ENCODE data around the gene PDE6B.

PDE6B gene

DNA sequence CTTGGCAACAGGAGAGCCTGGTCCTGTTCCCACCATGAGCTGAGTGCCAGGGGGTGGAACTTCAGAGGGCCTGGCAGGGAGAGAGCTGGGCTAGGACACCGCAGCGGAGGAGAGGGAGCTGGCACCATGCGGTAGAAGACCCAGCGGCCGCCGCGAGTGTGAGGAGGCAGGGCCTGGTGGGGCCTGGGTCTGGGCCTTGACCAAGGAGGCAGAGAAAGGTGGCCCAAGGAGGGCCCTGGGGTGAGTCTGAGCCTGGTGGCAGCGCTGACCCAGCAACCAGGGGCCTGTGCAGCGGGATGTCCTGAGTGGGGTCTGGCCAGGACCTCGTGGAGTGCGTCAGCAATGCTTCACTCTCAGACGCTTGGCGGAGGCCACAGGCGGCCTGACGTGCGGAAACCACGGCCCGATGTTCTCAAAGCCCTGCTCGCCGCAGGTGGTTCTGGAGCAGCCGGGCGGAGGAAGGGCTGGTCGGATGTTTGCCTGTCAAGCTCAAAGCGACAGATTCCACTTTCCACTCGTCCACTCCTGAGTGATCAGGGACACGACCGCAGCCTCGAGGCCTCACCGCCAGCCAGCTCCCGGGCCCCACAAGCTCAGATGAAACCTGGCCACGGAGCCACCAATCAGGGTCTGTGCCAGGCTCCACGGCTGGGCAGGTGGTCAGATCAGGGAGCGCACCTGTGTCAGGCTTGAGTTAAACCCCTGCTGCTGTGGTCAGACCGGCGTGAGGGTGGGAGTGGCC, 27.9 kb downstream of the PDE6B start:
- TF ChIP-seq, protein P1, sequence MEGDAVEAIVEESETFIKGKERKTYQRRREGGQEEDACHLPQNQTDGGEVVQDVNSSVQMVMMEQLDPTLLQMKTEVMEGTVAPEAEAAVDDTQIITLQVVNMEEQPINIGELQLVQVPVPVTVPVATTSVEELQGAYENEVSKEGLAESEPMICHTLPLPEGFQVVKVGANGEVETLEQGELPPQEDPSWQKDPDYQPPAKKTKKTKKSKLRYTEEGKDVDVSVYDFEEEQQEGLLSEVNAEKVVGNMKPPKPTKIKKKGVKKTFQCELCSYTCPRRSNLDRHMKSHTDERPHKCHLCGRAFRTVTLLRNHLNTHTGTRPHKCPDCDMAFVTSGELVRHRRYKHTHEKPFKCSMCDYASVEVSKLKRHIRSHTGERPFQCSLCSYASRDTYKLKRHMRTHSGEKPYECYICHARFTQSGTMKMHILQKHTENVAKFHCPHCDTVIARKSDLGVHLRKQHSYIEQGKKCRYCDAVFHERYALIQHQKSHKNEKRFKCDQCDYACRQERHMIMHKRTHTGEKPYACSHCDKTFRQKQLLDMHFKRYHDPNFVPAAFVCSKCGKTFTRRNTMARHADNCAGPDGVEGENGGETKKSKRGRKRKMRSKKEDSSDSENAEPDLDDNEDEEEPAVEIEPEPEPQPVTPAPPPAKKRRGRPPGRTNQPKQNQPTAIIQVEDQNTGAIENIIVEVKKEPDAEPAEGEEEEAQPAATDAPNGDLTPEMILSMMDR (IDR thresholded peaks at IDR 0.05), result no peak

GRCh38 chr4:653831-654502, 28.6 kb downstream of the PDE6B start:
- TF ChIP-seq, protein P1 (IDR thresholded peaks at IDR 0.05), result no peak

DNA sequence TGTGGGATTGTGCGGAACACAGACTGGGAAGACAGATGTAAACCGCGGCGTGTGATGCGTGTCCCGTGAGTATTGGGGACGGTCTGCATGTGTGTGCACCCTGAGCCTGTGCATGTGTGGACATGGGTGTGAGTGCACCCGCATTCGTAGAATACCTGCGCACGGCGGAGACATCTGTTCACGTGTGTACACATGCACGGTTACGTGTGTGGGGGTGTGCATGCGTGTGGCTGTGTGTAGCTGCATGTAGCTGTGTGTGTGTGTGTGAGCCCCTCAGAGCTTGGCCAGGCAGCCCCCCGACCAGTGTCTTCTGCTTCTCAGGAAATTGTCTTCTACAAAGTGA, 29.1 kb downstream of the PDE6B start:
- TF ChIP-seq, protein P1 (IDR thresholded peaks at IDR 0.05), result no peak

- TF ChIP-seq, protein P1 (IDR thresholded peaks at IDR 0.05), result no peak
These were observed 29.6 kb downstream of the PDE6B start for GRCh38 chr4:654871-655463.

GRCh38 chr4:655464-656151, 30.2 kb downstream of the PDE6B start:
- TF ChIP-seq, protein P1 (IDR thresholded peaks at IDR 0.05), result no peak

- TF ChIP-seq, protein P1 (IDR thresholded peaks at IDR 0.05), result no peak
These were observed 31.3 kb downstream of the PDE6B start for GRCh38 chr4:656436-657337.

Measured in LNCAP (cell line).